GM12873 (cell line): ENCODE data around the gene UNC119.

Experiments
- CTCF ChIP-seq: IDR thresholded peaks from 2 replicates; pipeline ENCODE4 v1.5.1; 2012; ENCODE audit warnings: low read depth, mild to moderate bottlenecking, moderate library complexity, low read length, control low read depth; ENCODE audit not compliant: insufficient read depth; ENCODE audit errors: missing control alignments

UNC119 gene

GRCh38 chr17:28552176-28552999 lies at the start of gene UNC119:
UNC119 (minus strand) TSS chr17:28552624; CDS start chr17:28552557, 67 bp downstream.
- no peak for TF ChIP-seq CTCF

DNA sequence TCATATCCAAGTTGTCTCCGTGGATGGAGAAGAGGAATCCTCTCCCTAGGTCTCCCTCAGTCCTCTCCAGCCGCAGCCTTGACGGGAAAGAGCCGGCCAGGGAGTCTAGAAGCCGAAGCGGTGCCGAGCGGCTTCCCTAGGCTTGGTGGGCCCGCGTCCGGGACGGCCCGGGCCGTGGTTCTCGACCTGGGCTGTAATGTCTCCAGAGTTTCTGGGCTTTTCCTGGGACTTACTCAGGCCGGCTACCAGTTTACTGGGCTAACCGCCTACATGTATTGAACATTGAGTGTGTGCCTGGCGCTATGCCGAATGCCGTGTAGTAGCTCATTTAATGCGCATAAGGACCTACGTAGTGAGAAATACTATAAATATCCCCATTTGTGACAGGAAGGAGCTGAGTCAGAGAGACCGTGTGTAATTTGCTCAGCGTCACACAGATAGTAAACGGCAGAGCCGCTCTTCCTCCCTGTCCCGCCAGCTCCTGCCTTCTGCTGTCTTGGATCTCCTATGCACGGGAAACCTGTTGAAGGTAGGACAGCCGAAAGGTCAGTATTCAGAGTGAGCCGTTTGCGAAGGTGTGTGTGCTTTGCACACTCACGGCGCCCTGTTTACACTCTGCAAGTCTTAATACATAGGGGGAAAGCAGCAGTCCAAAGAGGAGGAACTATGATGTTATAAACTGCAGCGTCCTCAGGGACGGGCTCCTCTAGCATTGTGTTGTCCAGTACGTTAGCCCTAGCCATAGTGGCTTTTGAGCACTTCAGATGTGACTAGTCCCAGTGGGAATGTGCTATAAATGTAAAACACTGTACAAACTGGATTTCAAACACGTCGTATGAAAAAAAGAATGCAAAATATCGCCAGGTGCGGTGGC lies 47.1 kb upstream of the UNC119 start:
- TF ChIP-seq CTCF = no peak

- TF ChIP-seq CTCF = no peak
Observed at GRCh38 chr17:28598799-28599310, 46.4 kb upstream of the UNC119 start, which contains the start of gene SPAG5. SPAG5 (minus strand) TSS chr17:28599025; CDS start chr17:28598946, 79 bp downstream.

- TF ChIP-seq CTCF = no peak
Observed at GRCh38 chr17:28598389-28598788, 46.0 kb upstream of the UNC119 start.

GRCh38 chr17:28597606-28598383 lies 45.4 kb upstream of the UNC119 start:
- TF ChIP-seq CTCF = no peak

DNA sequence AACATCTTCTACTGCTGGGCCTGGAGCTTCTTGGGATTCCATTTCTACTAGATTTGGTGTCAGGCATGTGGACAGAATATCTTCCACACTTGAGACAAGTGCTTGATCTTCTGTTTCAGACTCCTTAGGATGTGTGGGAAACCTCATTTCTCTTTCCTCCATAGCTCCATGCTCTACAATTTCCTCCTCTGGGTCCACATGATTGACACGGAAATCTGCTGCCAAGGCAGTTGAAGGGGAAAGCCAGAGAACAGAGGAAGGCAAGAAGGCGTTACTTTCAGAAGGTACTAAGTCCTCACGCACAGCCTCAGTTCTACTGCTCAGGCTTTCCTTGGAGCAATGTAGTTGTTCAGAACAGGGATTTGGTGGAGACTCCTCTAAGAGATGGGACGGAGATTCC lies 39.8 kb upstream of the UNC119 start:
- no peak for TF ChIP-seq CTCF

DNA sequence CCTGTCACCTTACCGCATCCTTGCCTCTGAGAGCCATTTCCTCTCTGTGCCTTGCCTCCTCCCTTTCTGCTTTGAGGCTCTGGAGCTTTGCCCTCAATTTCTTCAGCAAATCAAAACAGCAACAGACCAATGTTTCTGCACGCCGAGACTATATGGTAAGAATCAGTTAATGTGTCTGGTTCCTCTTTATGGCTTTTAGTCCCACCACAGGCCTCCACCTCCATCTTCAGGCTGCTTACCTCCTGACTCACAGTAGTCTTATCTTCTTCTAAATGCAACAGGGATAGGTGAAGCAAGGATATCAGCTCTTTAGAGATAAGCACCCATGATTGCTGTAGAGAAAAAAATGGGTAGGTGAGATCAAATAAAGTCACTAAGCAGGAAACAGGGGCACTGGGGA lies 33.4 kb upstream of the UNC119 start:
- no peak for TF ChIP-seq CTCF
